OCI-LY7 (cell line): ENCODE measurements around the gene MON2. TPM values are rescaled to one million over a fixed set of nuclear protein-coding genes. Genes with fewer than 3 reads are reported as not detected.

Experiments
- BruUV-seq: library from RNA; stranded (reverse); fragments of 400-500 nt; replicated peaks from 2 replicates; lab custom pipeline; 2021; lab: Mats Ljungman, UMichigan
- CTCF ChIA-PET: fragments of 300-600 bp; sonication (Branson Sonifier 250); formaldehyde crosslinking; loops from one replicate; lab custom pipeline; 2022; ENCODE audit warnings: antibody characterized with exemption; ENCODE audit not compliant: unreplicated experiment; lab: Charles Lee
- POLR2A ChIA-PET: fragments of 300-600 bp; sonication (Branson Sonifier 250); formaldehyde crosslinking; loops from one replicate; lab custom pipeline; 2022; ENCODE audit warnings: antibody characterized with exemption; lab: Charles Lee
- DNase-seq: peaks from one replicate; pipeline ENCODE4 v3.0.0-alpha.2; 2015; ENCODE audit warnings: low spot score
- H2AFZ ChIP-seq: fragments of 200-600 bp; sonication (generic), shearing (Covaris generic); 2 replicates; pipeline ENCODE4 v1.6.1; 2014; ENCODE audit warnings: mild to moderate bottlenecking, antibody characterized with exemption, low read length, moderate library complexity
- H3K27ac ChIP-seq: fragments of 200-600 bp; sonication (generic); 2 replicates; pipeline ENCODE4 v1.5.1; 2014; ENCODE audit warnings: mixed run types, low read depth, mild to moderate bottlenecking, moderate library complexity, low read length, inconsistent platforms; ENCODE audit not compliant: poor library complexity, severe bottlenecking
- H3K36me3 ChIP-seq: fragments of 200-600 bp; sonication (generic); 2 replicates; pipeline ENCODE4 v1.6.1; 2014; ENCODE audit warnings: mild to moderate bottlenecking, antibody characterized with exemption, low read length, moderate library complexity, mixed read lengths; ENCODE audit not compliant: insufficient read depth
- H3K4me1 ChIP-seq: fragments of 200-600 bp; sonication (generic); 2 replicates; pipeline ENCODE4 v1.5.1; 2014; ENCODE audit warnings: mild to moderate bottlenecking, low read length; ENCODE audit not compliant: insufficient read depth, poor library complexity, severe bottlenecking
- H3K4me2 ChIP-seq: fragments of 200-600 bp; sonication (generic); 2 replicates; pipeline ENCODE4 v1.6.1; 2014; ENCODE audit warnings: mild to moderate bottlenecking, low read length
- H3K4me3 ChIP-seq: fragments of 200-600 bp; sonication (generic); 2 replicates; pipeline ENCODE4 v1.5.1; 2014; ENCODE audit warnings: mild to moderate bottlenecking, low read depth, low read length; ENCODE audit not compliant: poor library complexity, severe bottlenecking
- H3K79me2 ChIP-seq: fragments of 200-600 bp; sonication (generic); 2 replicates; pipeline ENCODE4 v1.6.1; 2016; ENCODE audit warnings: low read depth, mild to moderate bottlenecking, low read length, moderate library complexity, mixed read lengths; ENCODE audit not compliant: insufficient read depth
- H3K9me2 ChIP-seq: fragments of 200-600 bp; sonication (generic); 2 replicates; pipeline ENCODE4 v1.6.1; 2016; ENCODE audit warnings: mild to moderate bottlenecking, low read length, mixed read lengths; ENCODE audit not compliant: insufficient read depth
- H3K9me3 ChIP-seq: fragments of 200-600 bp; sonication (generic); 2 replicates; pipeline ENCODE4 v1.6.1; 2014; ENCODE audit warnings: mild to moderate bottlenecking, mixed run types, low read length, mixed read lengths
- H4K20me1 ChIP-seq: fragments of 200-600 bp; sonication (generic); 2 replicates; pipeline ENCODE4 v1.6.1; 2014; ENCODE audit warnings: mild to moderate bottlenecking, antibody characterized with exemption, low read length, moderate library complexity, mixed read lengths; ENCODE audit not compliant: insufficient read depth
- CTCF ChIP-seq: fragments of 200-600 bp; sonication (generic); conservative IDR thresholded peaks from 2 replicates; pipeline ENCODE4 v1.5.1; 2014; ENCODE audit warnings: mild to moderate bottlenecking, antibody characterized with exemption, low read length, moderate library complexity, mixed read lengths
- EZH2phosphoT487 ChIP-seq: fragments of 200-600 bp; sonication (generic); IDR thresholded peaks from 2 replicates; pipeline ENCODE4 v1.6.1; 2018; ENCODE audit warnings: low read depth, borderline replicate concordance, mild to moderate bottlenecking, mixed run types, antibody characterized with exemption, low read length, moderate library complexity, mixed read lengths
- intact Hi-C: fragments of 100-400 bp; cut with micrococcal nuclease; formaldehyde crosslinking; loops from one replicate; pipeline ENCODE4 v1.10.0; 2022; ENCODE audit not compliant: unreplicated experiment
- total RNA-seq, 2 experiments: library from RNA; depleted of rRNA in 1 of 2; stranded (reverse); fragments of >200 nt in 1 of 2; shearing (Covaris generic) in 1 of 2; gene quantifications; 2 replicates each; pipeline ENCODE4 v1.2.3, GENCODE V29; 2014 to 2022

Gene MON2
- total RNA-seq, 2 experiments from 2014 or later = 31.6 to 54.7 TPM

DNA sequence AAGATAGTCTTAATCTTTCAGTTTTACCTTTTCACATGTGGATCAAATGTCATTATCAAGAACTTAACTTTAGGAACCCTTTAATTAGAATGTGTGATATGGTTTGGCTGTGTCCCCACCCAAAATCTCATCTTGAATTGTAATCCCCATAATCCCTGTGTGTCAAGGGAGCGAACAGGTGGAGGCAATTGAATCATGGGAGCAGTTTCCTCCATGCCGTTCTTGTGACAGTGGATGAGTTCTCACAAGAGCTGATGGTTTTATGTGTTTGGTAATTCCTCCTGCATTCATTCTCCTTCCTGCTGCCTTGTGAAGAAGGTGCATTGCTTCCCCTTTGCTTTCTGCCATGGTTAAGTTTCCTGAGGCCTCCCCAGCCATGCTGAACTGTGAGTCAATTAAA lies 160.6 kb downstream of the MON2 start:
- H3K9me2 ChIP-seq = no peaks in the 10 kb centered on the region
- no peaks in the 10 kb centered on the region for H3K9me3 ChIP-seq
- DNase-seq = no peak
- CTCF ChIA-PET = no interaction called here
- no TSS peak for BruUV-seq
- no peaks in the 10 kb centered on the region for H4K20me1 ChIP-seq
- H3K4me1 ChIP-seq = no peaks in the 10 kb centered on the region
- no peak for TF ChIP-seq CTCF
- no peak for TF ChIP-seq EZH2phosphoT487
- H3K36me3 ChIP-seq = no peaks in the 10 kb centered on the region
- no peak overlapping the region for H3K27ac ChIP-seq
- intact Hi-C loops = no loop called here
- H2AFZ ChIP-seq = no peak overlapping the region
- POLR2A ChIA-PET = interaction anchor here (0.7 kb wide), 1 partner anchor 1777 kb away, joined by 6 read pairs; the partner anchor contains the start of gene XPOT
- no peak overlapping the region for H3K4me2 ChIP-seq
- no peak overlapping the region for H3K4me3 ChIP-seq
- H3K79me2 ChIP-seq = no peaks in the 10 kb centered on the region

DNA sequence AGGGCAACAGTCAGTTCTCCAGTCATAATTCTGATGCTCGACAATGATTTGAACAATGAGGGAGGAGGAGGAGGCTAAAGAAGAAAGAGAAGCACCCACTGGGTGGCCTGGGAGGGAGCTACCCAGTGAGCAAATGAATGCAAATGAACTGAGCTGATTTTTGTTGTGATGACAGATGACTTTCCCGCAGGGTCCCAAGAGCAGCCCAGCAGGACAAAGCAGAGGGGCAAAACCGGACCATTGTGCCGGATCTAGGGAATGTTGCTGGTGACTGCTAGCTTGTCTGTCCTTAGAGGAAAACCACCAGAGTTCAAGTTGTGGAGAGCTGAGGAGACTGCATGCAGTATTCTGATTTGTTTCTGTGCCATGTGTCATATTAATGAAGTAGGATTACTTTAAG lies 162.8 kb downstream of the MON2 start:
- intact Hi-C loops = no loop called here
- H3K9me2 ChIP-seq = no peaks in the 10 kb centered on the region
- no peak overlapping the region for H3K4me3 ChIP-seq
- no peak overlapping the region for H3K4me2 ChIP-seq
- no peak overlapping the region for H2AFZ ChIP-seq
- BruUV-seq = no TSS peak
- no peak overlapping the region for H3K27ac ChIP-seq
- no peaks in the 10 kb centered on the region for H3K36me3 ChIP-seq
- H3K4me1 ChIP-seq = no peaks in the 10 kb centered on the region
- TF ChIP-seq EZH2phosphoT487 (no peak), CTCF (no peak)
- H4K20me1 ChIP-seq = no peaks in the 10 kb centered on the region
- DNase-seq = no peak
- CTCF ChIA-PET = no interaction called here
- H3K9me3 ChIP-seq = no peaks in the 10 kb centered on the region
- no peaks in the 10 kb centered on the region for H3K79me2 ChIP-seq
- POLR2A ChIA-PET = no interaction called here

DNA sequence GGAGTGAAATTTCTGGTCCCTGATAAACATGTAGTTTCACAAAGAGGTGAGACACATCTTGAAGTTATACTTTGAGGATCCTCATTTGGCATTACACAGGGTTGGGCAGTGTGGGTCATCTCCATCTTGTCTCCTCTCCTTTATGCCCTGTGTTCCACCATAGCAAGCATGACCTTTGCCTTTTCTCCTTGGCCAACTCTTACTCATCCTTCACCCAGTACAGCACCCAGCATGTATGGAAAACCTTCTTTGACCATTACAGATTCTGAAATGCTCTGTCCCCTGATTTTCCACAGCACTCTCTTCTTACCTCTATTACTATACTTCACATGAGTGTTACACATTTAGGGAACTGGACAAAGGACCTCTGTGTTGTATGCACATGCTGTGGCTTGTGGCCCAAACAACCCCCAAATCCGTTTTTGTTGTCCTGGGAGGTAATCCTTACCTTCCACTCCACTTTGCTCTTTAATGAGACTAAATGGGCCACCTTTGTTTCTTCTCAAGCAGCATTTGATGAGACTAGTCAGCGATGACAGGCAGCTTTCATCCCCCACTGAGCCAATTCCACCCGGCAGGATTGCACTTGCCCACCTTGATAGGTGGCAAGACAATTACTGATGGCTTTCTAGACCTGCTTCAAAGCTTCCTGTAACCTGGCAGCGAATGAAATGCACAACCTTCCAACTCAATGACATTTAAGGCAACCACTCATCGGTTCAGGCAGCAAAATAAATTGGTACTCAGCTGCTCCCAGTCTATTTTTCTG lies 163.5 kb downstream of the MON2 start:
- no peak overlapping the region for H2AFZ ChIP-seq
- TF ChIP-seq CTCF = no peak
- no peak for TF ChIP-seq EZH2phosphoT487
- no peak overlapping the region for H3K4me3 ChIP-seq
- H3K4me2 ChIP-seq = no peak overlapping the region
- DNase-seq = no peak
- ChIA-PET POLR2A (interaction anchor here (0.6 kb wide), 1 partner anchor 10 kb away, joined by 3 read pairs; no protein-coding TSS in a partner anchor), CTCF (interaction anchor here (0.6 kb wide), 1 partner anchor 48 kb away, joined by 3 read pairs; no protein-coding TSS in a partner anchor)
- no peaks in the 10 kb centered on the region for H3K4me1 ChIP-seq
- intact Hi-C loops = no loop called here
- no peak overlapping the region for H3K27ac ChIP-seq
- H3K9me2 ChIP-seq = no peaks in the 10 kb centered on the region
- no peaks in the 10 kb centered on the region for H3K36me3 ChIP-seq
- H4K20me1 ChIP-seq = no peaks in the 10 kb centered on the region
- no peaks in the 10 kb centered on the region for H3K9me3 ChIP-seq
- no TSS peak for BruUV-seq
- H3K79me2 ChIP-seq = no peaks in the 10 kb centered on the region
